Sigmoid colon (tissue), 7 donors: ENCODE measurements around the gene GUCA1A. TPM values are rescaled to one million over a fixed set of nuclear protein-coding genes. Genes with fewer than 3 reads are reported as not detected.

Source experiments
- DNase-seq: peaks from one replicate; pipeline ENCODE4 v3.0.0-alpha.2; 2019
- H3K27ac ChIP-seq, 4 donors: fragments of 200-600 bp; sonication (generic); one replicate each; pipeline ENCODE4 v1.5.1; 2016 to 2019; ENCODE audit warnings: mild to moderate bottlenecking in 1 of 4
- H3K27me3 ChIP-seq, 3 donors: fragments of 200-600 bp; sonication (generic); one replicate each; pipeline ENCODE4 v1.5.1; 2019; ENCODE audit warnings: mild to moderate bottlenecking in 1 of 3
- H3K36me3 ChIP-seq, 4 donors: fragments of 200-600 bp; sonication (generic); one replicate each; pipeline ENCODE4 v1.5.1; 2016 to 2019
- H3K4me1 ChIP-seq, 4 donors: fragments of 200-600 bp; sonication (generic); one replicate each; pipeline ENCODE4 v1.5.1; 2017 to 2019
- H3K4me3 ChIP-seq, 4 donors: fragments of 200-600 bp; sonication (generic); one replicate each; pipeline ENCODE4 v1.5.1; 2017 to 2019; ENCODE audit warnings: mild to moderate bottlenecking in 2 of 4, moderate library complexity in 1 of 4
- H3K9me3 ChIP-seq, 4 donors: fragments of 200-600 bp in 3 of 4; sonication (generic) in 3 of 4; one replicate each; pipeline versions ENCODE4 v1.5.1 to v1.6.1; 2013 to 2019
- CTCF ChIP-seq, 4 experiments: fragments of 450-650 bp in 3 of 4; fragments of 200-600 bp in 1 of 4; IDR thresholded peaks; one replicate each; pipeline ENCODE4 v1.5.1; 2016 to 2019; ENCODE audit warnings: antibody characterized with exemption in 4 of 4, mild to moderate bottlenecking in 3 of 4, moderate library complexity in 2 of 4
- EP300 ChIP-seq, 4 donors: sonication (generic); formaldehyde crosslinking; IDR thresholded peaks; one replicate each; pipeline ENCODE4 v1.6.1; 2017; ENCODE audit warnings: antibody characterized with exemption in 4 of 4
- POLR2A ChIP-seq, 2 donors: fragments of 450-650 bp; IDR thresholded peaks; one replicate each; pipeline ENCODE4 v1.6.1; 2016; ENCODE audit warnings: antibody characterized with exemption in 2 of 2, mild to moderate bottlenecking in 2 of 2, moderate library complexity in 2 of 2
- POLR2AphosphoS5 ChIP-seq, 4 donors: sonication (generic); formaldehyde crosslinking; IDR thresholded peaks; one replicate each; pipeline ENCODE4 v1.6.1; 2017; ENCODE audit warnings: antibody characterized with exemption in 4 of 4
- WGBS, 2 donors: extraction: QIAGEN DNeasy Blood & Tissue Kit; methylation state at CpG; one replicate each; pipeline ENCODE4 v1.1.7; 2013; 5-methylcytosine and 5-hydroxymethylcytosine counted together
- intact Hi-C: fragments of 100-400 bp; cut with DNase I; formaldehyde crosslinking; loops from one replicate; pipeline ENCODE4 v1.15.1; 2023
- polyA plus RNA-seq, 3 donors: library from polyadenylated mRNA; stranded (reverse); fragments of 200-250 nt; gene quantifications; one replicate each; pipeline ENCODE4 v1.2.3, GENCODE V29; 2013
- total RNA-seq, 4 donors: library from RNA; depleted of rRNA; stranded (reverse); fragments of >200 nt; gene quantifications; one replicate each; pipeline ENCODE4 v1.1.0, GENCODE V29; 2016
- donor health status: healthy with polysubstance abuse.
- donor health status: Bipolar disorder and iron deficiency.
- donor health status: healthy.

Gene GUCA1A
- total and polyA plus RNA-seq, 7 donors = 0.15 to 0.36 TPM; not detected in 5

- H3K9me3 ChIP-seq = no peaks in the 10 kb centered on the region
- no peaks in the 10 kb centered on the region for H3K27me3 ChIP-seq
- TF ChIP-seq POLR2A (IDR thresholded peaks at IDR 0.05) (no peak), EP300 (IDR thresholded peaks at IDR 0.05) (no peak), POLR2AphosphoS5 (IDR thresholded peaks at IDR 0.05) (no peak), CTCF (IDR thresholded peaks at IDR 0.05) (no peak)
- intact Hi-C loops = no loop called here
- no peaks in the 10 kb centered on the region for H3K36me3 ChIP-seq
- peaks cover 0 to 6% (median 2%) of the 10 kb centered on the region in 4 donors for H3K4me1 ChIP-seq
- 16 to 71% methylated on average over 4 of the region's 4 CpGs for WGBS, 2 donors
- DNase-seq = no peak
- H3K4me3 ChIP-seq = no peak overlapping the region
- no peak overlapping the region for H3K27ac ChIP-seq
These were observed 13.6 kb upstream of the GUCA1A start for GRCh38 chr6:42159431-42160024.

GRCh38 chr6:42162384-42162783, 10.8 kb upstream of the GUCA1A start:
- intact Hi-C loops = no loop called here
- Histone ChIP-seq H3K4me3 (no peak overlapping the region), H3K27me3 (no peaks in the 10 kb centered on the region), H3K9me3 (no peaks in the 10 kb centered on the region), H3K36me3 (no peaks in the 10 kb centered on the region), H3K4me1 (peaks cover 0 to 6% (median 2%) of the 10 kb centered on the region in 4 donors), H3K27ac (no peak overlapping the region)
- WGBS, 2 donors = 60 to 76% methylated on average over 7 of the region's 7 CpGs
- no peak for DNase-seq
- no peak for TF ChIP-seq POLR2AphosphoS5 (IDR thresholded peaks at IDR 0.05)
- TF ChIP-seq POLR2A (IDR thresholded peaks at IDR 0.05) = no peak
- TF ChIP-seq EP300 (IDR thresholded peaks at IDR 0.05) = no peak
- no peak for TF ChIP-seq CTCF (IDR thresholded peaks at IDR 0.05)

- no peaks in the 10 kb centered on the region for H3K27me3 ChIP-seq
- no peak overlapping the region for H3K4me3 ChIP-seq
- TF ChIP-seq CTCF (IDR thresholded peaks at IDR 0.05) = no peak
- TF ChIP-seq POLR2AphosphoS5 (IDR thresholded peaks at IDR 0.05) = no peak
- TF ChIP-seq POLR2A (IDR thresholded peaks at IDR 0.05) = no peak
- no peak for TF ChIP-seq EP300 (IDR thresholded peaks at IDR 0.05)
- DNase-seq = no peak
- intact Hi-C loops = no loop called here
- H3K4me1 ChIP-seq = peaks cover 0 to 3% (median 2%) of the 10 kb centered on the region in 4 donors
- no peaks in the 10 kb centered on the region for H3K9me3 ChIP-seq
- no peak overlapping the region for H3K27ac ChIP-seq
- no peaks in the 10 kb centered on the region for H3K36me3 ChIP-seq
- 73 to 89% methylated on average over 13 of the region's 13 CpGs for WGBS, 2 donors
These were observed 10.4 kb upstream of the GUCA1A start for GRCh38 chr6:42162812-42163211.

- intact Hi-C loops = no loop called here
- Histone ChIP-seq H3K9me3 (no peaks in the 10 kb centered on the region), H3K27ac (no peak overlapping the region), H3K4me3 (no peak overlapping the region), H3K36me3 (no peaks in the 10 kb centered on the region), H3K27me3 (no peaks in the 10 kb centered on the region), H3K4me1 (no peaks in the 10 kb centered on the region)
- TF ChIP-seq POLR2AphosphoS5 (IDR thresholded peaks at IDR 0.05) (no peak), CTCF (IDR thresholded peaks at IDR 0.05) (no peak), POLR2A (IDR thresholded peaks at IDR 0.05) (no peak), EP300 (IDR thresholded peaks at IDR 0.05) (no peak)
- no peak for DNase-seq
- 84 to 85% methylated on average over 1 of the region's 1 CpG for WGBS, 2 donors
These were observed 9.2 kb upstream of the GUCA1A start for GRCh38 chr6:42163981-42164380.

- Histone ChIP-seq H3K4me3 (no peak overlapping the region), H3K36me3 (no peaks in the 10 kb centered on the region), H3K27me3 (no peaks in the 10 kb centered on the region), H3K4me1 (no peaks in the 10 kb centered on the region), H3K27ac (no peak overlapping the region), H3K9me3 (no peaks in the 10 kb centered on the region)
- TF ChIP-seq POLR2AphosphoS5 (IDR thresholded peaks at IDR 0.05) = no peak
- TF ChIP-seq CTCF (IDR thresholded peaks at IDR 0.05) = no peak
- no peak for TF ChIP-seq POLR2A (IDR thresholded peaks at IDR 0.05)
- 87 to 92% methylated on average over 9 of the region's 9 CpGs for WGBS, 2 donors
- no peak for DNase-seq
- intact Hi-C loops = no loop called here
These were observed 8.1 kb upstream of the GUCA1A start for GRCh38 chr6:42165016-42165415.
